ENCODE measurements around the gene AKAP1.
A peak's percentile ranks its signal among the peaks of the same experiment; 100 is the strongest.
"Not testable (repeated sequence)": the region's sequence is repeated elsewhere in the genome, so short reads cannot be mapped to it uniquely, and the experiment has no call there.

AKAP1 gene

DNA sequence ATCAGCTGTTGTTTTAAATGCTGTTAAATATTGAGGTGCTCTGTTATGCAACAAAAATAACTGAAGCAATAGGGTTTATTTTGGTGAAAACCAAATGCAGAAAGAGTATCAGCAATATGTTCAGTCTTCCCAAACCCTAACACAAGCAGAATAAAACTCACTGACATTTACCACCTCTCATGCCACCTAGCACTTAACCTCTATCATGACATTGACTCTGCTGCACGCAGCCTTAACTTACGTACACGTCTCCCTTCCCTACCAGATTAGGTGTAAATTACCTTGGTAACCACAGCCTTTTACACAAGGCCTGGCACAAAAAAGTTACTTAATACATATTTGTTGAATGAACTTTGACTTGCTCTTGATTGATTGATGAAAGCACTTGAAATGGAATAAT lies 9.9 kb upstream of the AKAP1 start:
- no peak for DNase-seq (ENCODE audit: low read depth in 2 of 2)

DNA sequence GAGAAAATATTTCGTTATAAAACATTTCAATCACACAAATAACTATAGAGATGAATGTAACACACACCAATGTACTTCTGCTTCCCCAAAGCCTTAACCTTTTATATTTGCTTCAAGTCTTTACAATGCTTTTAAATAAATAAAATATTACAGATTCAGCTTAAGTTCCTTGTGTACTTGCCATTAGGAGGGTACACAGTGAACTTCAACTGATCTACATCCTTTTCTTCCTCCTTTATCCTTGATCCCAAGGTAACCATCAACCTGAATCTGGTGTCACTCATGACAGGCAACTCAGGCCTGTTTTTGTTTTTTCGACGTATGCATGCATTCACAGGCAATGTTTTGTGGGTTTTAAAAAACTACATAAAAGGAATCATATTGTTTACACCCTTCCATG lies 9.3 kb upstream of the AKAP1 start:
- DNase-seq (ENCODE audit: low read depth in 2 of 2), result no peak

DNA sequence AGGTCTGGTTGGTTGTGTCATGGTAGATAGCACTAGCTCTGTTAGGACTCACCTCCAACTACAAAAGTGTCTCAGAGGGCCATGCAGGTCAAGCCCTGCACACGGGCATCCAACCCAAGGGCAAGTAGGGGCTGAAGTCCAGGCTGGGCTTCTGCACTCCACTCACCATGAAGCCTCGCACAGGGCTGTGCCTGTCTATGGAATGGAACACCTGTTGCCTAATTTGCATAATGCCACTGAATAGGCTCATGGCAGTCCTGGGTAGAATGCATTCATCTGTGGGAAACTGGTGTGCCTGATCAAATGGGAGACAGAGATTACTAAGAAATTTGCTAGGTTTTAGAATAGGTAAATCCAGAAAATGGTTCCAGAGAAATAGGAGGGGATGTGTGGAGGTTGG lies 8.0 kb upstream of the AKAP1 start:
- DNase-seq (ENCODE audit: low read depth in 2 of 2), result no peak

DNA sequence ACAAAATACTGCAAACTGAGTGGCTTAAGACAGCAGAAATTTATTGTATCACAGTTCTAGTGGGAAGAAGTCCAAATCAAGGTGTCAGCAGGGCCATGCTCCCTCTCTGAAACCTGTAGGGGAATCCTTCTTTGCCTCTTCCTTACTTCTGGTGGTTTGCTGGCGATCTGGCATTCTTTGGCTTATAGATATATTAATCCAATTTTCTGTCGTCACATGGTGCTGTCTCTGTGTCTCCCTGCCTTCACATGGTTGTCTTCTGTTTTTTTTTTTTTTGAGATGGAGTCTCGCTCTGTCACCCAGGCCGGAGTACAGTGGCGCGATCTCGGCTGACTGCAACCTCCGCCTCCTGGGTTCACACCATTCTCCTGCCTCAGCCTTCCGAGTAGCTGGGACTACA lies 6.8 kb upstream of the AKAP1 start:
- no peak for DNase-seq (ENCODE audit: low read depth in 2 of 2)

DNA sequence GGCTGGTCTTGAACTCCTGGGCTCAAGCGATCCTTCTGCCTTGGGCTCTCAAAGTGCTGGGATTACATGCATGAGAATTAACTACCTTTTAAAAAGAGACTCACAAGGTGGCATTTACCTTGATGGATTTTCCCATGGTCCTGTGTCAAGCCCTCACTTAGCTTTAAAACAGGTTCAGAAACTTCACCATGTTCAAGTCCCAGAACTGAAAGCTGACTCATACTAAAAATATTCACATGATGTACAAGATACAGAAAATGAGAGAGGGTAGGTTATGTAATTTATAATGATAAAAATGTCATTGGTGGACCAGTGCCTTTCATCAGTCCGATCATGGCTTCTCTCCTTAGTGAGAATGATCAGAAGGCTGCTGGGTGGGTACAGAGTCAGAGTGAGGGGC lies 4.3 kb upstream of the AKAP1 start:
- DNase-seq (ENCODE audit: low read depth in 2 of 2), result no peak

DNA sequence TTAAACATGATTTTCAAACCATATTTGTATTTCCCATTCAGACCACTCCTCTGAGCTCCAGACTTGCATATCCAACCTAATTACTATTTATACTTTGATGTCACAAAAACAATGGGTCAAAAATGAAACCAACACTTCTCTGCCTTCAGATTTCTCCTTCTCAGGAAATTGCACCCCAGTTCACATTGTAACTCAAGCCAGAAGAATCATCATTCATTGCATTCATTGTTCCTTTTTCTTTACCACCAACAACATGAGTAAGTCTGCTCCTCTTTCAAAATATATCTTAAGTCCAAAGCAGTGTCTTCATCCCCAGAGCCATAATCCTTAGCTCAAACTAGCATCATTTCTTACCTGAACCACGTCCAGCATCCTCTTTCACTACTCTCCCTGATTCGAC lies 2.6 kb upstream of the AKAP1 start:
- no peak for DNase-seq (ENCODE audit: low read depth in 2 of 2)

DNA sequence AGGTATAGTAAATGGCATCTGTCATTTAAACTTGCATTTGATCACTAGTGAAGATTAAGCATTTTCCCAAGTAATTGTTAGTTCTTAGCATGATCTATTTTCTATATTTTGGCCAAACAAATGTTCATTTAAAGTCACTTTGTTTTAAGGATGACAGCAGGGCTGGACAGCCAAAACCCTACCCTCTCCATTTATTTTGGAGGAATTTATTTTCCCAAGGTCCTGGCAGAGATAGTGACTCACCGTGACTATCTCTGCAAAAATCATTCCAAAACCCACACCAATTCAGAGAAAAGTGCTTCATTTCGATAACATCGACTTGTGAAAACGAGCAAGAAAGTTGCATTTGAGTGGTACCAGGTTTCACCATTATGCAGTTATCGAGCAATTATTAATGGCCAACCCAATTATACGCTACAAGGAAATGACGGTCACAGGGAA lies 665 bp upstream of the AKAP1 start:
- no peak for DNase-seq (ENCODE audit: low read depth in 2 of 2)

DNA sequence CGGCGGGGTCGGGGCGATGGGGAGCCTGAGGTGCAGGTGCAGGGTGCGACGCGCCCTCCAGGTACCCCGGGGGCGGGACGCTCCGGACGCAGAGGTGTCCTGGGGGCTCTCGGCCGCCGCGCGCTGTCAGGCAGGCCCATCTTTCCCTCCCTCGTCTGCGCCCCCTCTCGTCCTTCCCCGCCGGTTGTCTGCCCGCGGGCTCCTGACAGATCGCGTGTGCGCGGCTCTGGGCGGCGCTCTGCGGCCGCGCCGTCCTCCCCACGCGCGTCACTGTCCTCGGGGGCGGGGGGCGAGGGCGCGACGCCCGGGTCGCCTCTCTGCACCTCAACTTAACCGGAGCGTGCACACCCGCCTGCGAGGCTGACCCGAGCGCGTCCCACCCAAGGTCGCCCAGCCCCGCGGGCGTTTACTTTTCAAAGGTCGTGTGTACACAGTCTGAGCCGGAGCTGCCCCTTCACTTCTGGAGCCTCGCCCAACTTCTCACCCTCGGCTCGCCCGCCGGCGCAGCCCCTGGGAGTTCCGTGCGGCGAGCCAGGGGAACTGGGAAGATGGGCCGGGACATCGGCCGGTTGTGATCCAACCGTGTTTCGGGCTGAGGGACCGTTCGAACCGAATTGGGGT lies 512 bp downstream of the AKAP1 start:
- DNase-seq (ENCODE audit: low read depth in 2 of 2), result peak; percentile 23 to 30

DNA sequence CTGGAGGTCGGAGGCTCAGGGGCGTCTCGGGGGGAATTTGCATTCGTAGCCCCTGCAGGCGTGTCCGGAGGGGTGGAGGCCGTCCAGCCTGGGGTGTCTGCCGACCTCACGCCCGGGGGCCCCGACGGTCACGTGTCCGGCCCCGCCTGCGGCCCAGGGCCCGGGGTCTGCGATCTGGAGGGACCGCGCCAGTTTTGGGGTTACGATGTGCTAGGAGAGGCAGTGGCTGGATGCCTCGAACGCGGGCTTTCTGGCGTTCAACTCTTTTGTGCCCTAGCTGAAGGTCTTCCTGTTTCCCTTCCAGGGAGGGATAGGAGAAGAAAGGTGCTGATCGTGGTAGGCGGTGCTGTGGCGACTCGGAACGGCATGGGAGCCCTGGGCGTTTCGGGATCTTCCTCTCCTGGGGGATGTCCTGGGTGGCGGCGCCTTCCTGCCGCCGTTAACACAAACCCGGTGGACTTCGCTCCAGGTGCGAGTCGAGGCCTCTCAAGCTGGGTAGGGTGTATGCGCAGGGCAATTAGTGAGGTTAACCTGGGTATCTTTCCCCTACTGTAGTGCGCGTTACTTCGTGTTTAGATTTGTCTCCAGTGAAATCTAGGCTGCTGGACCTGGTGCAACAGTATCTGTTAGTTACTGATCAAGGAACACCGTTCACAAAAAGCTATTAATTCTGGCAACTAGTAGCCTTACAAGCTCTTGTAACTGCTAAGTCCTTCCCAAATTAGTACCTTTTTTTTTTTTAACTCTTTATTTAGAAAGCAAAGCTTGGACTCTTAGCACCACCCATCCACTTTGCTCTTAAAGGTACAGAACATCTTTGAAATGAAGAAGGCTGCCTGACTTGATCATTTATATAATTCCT lies 1.3 kb downstream of the AKAP1 start:
- DNase-seq (ENCODE audit: low read depth in 2 of 2), result no peak

DNA sequence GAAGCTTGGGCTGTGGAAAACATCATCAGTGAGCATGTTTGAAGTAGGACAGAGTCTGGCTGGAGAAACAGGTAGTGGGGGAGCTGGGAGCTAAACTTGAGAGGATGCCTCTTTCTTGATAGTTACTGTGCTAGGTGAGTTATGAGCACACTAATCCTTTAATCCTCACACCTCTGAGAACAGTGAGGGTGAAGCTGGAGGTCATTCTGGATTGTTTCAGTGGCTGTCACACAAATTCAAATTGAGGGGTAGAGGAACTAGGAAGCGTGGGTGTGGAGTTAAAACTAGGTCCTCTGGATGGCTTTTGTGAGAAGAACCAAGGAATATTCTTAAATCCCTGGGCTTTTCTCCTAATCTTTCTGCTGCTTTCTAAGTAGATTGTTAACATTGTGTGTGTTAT lies 3.3 kb downstream of the AKAP1 start:
- no peak for DNase-seq (ENCODE audit: low read depth in 2 of 2)

DNA sequence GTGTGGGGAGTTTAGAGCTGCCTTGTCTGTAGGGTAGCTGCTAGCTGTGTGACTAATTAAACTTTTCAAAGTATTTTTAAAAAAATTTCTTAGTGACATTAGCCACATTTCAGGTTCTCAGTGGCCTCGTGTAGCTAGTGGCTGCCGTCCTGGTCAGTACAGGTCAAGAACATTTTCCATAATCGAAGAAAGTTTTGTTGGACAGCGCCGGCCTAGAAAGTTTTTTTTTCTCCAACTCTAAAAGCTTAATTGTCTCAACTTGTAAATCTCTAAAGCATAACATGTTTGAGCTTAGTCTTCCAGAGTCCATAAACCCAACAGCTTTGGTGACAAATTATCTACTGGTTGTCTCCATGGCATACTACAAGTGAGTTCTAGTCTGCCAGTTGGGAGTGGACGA lies 4.3 kb downstream of the AKAP1 start:
- DNase-seq (ENCODE audit: low read depth in 2 of 2), result no peak

DNA sequence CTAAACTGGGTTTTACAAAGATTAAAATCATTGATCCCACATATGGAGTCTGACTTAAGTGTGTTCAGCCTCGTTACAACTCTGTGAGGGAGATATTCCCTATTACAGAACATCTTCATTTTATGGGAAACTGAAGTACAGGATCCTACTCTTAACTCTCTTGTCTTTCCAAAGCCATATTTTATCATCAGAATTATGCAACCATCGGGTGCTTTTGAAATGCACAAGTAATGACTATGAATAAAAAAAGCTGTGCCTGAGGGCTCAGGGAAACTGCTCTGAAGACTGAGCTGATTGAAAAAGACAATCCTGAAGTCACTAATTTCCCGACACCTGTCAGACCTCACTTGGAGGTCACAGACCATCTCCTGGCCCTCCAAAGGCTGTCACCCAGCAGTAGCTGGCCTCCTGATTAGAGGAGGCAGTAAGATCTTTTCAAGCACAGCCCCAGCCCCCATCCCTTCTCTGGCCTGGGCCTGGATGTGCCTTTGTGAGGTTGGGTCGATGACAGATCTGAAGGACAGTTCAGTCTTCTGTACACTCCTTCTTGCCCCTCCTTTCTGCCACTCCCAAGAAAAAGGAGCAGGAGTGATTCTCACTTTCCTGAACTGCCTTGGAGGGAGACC lies 5.6 kb downstream of the AKAP1 start:
- DNase-seq (ENCODE audit: low read depth in 2 of 2), result no peak

DNA sequence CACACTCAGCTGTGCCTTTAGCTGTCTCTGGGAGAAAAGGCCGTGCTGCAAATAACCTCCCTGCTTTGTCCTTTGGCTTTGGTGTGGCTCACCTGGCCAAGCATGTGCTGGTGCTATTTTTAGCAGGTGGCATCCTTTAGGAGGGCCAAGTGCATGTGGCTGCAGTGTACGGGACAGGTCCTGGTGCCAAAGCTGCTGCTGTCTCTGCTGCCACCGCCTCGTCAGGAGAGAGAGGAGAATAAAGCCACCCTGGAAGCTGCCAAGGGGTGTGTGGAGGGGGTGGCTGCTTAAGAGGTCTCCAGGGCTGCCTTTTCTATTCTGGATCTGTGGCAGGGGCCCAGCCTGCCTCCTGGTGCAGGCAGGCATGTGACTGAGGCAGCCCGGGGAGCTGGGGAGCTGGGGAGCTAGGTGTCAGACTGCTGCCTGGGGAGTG lies 6.2 kb downstream of the AKAP1 start:
- no peak for DNase-seq (ENCODE audit: low read depth in 2 of 2)

DNA sequence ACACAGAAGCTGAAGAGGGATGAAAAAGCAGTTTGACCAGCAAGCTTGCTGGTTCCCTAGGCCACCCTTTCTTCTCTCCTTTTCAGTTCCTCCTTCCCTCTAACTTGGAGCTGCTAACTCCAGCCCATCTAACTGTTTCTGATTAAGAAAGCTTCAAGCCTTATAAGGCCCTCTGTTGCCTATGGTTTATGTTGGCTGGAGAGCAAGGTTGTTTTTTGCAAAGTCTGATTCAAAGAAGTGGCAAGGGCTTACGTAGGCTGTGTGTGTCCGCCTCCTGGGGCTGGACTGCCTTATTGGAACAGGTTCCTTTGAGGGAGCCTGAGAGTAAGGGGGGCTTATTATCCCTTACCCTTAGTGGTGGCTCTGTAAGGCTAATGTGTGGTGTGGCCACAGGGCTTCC lies 7.1 kb downstream of the AKAP1 start:
- no peak for DNase-seq (ENCODE audit: low read depth in 2 of 2)

DNA sequence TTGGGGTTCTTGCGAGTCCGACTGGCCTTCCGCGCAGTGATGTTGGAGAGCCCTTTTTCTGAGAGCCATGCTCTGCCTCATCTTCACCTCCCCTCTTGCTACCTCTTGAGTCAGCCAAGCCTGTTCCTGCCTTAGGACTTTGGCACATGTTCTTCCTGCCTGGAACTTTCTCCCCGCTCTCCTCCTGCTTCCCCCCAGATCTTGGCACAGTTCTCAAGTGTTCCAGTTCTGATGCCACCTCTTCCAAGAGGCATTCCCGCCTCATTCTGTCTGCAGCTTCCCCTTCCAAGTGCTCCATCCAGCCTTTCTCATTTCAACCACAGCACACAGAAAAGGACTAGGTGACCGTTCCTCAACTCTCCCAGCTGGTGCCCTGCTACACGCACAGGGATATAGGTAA lies 7.7 kb downstream of the AKAP1 start:
- no peak for DNase-seq (ENCODE audit: low read depth in 2 of 2)

DNA sequence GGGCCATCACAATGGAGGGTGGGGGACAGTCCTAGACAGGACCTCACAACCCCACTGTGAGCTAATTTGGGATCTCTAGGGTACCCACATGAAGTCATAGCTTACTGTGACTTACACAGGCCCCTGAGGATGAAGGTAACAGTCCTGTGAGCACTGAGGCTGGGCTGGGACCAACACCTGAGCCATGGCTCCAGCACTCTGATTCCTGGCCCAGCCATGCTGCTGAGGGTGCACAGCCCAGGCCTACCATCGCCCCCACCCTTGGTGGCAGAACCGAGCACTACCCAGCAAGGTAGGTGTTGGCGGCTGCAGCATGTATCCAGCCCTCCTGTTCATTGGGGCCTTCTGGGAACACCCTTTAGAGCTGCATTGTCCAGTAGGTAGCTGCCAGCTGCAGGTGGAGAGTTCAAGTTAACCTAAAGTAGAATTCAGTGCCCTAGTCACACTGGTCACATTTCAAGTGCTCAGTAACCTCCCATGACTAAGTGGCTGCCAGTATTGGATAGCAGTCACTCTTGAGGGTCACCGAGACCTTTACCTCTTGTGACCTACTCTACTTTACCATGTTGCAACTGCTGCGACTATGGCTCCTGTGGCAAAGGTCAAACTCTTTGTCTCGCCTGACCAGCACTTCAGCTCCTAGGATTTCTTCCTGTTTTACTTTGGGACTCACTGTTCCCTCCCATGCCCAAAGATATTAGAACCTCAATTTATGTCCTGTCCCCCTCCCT lies 11.6 kb downstream of the AKAP1 start:
- no peak for DNase-seq (ENCODE audit: low read depth in 2 of 2)

DNA sequence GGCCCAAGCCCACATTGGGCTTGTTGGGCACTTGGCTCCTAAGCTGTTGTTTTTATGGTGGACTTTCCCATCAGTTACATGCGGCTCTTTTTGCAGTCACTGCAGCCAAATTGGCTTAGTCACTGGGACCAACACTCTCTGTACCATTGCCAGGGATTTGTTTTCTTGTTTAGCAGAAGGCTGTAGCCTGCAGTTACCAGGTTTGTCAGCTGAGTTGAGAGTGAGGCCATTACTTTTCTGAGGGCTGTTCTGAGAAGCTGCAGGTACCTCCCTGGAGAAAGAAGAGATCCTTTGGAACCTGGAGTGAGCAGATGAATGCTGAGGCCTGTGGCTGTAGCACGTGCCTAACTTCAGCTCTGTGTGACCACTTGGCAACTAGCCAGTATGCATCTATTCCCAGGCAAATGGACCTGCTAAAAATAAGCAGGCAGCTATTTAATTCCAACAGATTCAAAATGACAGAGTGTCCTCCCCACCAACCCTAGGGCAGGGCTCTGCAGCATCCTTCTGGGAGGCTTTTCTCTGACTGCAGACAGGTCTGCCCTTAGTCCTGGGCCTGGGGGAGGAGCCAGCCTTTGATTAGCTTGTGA lies 12.9 kb downstream of the AKAP1 start:
- no peak for DNase-seq (ENCODE audit: low read depth in 2 of 2)

DNA sequence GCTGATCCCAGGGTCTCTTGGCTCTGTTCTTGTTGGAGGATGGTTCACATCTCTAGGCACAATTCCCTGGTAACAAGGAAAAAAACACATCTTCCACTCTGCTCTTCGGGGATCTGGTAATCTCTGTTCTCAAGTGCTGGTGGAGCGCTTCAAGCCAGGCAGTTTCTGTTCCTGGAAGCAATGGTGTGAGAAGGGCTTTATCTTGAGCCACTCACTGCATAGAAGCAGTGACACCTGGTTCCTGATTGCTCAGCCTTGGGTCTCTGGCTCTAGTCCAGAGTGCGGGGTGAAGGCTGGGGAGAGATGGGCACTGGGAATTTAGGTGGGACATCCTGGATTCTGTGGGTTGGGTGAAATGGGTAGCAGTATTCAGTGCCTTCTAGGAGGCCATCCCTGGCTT lies 14.1 kb downstream of the AKAP1 start:
- DNase-seq (ENCODE audit: low read depth in 2 of 2), result no peak

DNA sequence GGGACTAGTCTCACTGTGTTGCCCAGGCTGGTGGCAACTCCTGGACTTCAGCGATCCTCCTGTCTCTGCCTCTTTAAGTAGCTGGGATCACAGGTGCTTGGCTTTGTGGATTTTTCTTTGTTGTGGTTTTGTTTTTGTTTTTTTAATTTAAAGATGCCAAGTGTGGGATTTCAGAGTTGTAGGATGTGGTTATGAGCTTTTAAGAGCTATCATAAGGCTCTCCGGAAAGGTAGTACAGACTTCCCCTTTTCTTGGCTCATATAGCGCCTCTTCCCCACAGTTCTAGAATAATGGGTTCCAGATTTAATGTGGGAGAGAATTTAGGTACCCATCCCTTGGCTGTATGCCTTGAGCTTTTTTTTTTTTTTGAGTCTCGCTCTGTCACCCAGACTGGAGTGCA lies 17.1 kb downstream of the AKAP1 start:
- DNase-seq (ENCODE audit: low read depth in 2 of 2), result no peak

DNA sequence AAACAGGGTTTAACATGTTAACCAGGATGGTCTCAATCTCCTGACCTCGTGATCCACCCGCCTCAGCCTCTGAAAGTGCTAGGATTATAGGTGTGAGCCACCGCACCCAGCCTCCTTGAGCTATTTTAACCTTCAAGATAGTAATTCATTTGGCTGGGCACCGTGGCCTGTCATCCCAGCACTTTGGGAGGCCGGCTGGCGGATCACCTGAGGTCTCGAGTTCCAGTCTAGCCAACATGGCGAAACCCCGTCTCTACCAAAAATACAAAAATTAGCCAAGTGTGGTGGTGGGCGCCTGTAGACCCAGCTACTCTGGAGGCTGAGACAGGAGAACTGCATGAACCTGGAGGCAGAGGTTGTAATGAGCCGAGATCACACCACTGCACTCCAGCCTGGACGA lies 17.6 kb downstream of the AKAP1 start:
- not testable (repeated sequence) for DNase-seq (ENCODE audit: low read depth in 2 of 2)

DNA sequence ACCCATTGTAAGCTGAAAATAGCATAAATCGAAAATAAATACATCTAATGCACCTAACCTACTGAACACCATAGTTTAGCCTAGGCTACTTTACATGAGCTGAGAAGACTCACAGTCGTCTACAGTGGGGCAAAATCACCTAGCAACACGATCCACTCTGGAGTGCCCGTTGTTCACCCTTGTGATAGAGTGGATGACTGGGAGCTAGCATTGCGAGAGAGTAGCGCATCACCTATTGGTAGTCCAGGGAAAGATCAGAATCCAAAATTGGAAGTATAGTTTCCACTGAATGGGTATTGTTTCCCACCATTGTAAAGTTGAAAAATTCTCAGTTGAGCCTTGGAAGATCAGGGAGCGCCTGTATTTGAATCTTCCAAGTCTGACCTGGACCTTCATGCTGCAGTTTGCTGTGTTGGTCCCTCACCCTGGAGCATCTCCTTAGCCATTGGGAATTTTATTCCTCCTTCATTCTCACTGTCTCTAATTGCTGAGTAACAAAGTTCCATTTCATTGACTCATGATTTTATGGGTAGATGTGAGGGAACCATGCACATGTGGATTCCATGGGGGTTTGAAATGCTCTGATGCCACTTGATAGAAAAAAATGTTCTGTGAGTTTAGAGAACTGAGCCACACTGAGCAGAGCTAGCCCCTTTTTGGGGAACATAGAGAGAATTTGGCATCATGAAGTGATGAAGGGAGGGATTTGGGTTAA lies 19.6 kb downstream of the AKAP1 start:
- no peak for DNase-seq (ENCODE audit: low read depth in 2 of 2)
